ENCODE measurements around the gene RAB11A. TPM values are rescaled to one million over a fixed set of nuclear protein-coding genes. Genes with fewer than 3 reads are reported as not detected.

The RAB11A gene
- total and polyA plus RNA-seq, 9 of the 15 experiments (the other 6 are each of a cell fraction or from before 2014, with no cell fraction given), result 129 to 369 (median 245) TPM

GRCh38 chr15:65914981-65915925 is 46.0 kb downstream of the RAB11A start (continued):
- TF ChIP-seq ATF3 (IDR thresholded peaks at IDR 0.05), result no peak
- TF ChIP-seq ATF3 (CRISPR knock-in tag; conservative IDR thresholded peaks at IDR 0.05), result no peak

GRCh38 chr15:65916041-65916663 is 46.9 kb downstream of the RAB11A start:
- peaks cover 9% of the 10 kb centered on the region for H3K9me1 ChIP-seq (ENCODE audit: control insufficient read depth, insufficient read depth, low read length)
- ATAC-seq (peak; percentile 60), DNase-seq (ENCODE audit: extremely low read depth in 1 of 4, low spot score in 3 of 4) (no peak), FAIRE-seq (peak; percentile 29)
- H4K20me1 ChIP-seq (replicated peaks; ENCODE audit: control insufficient read depth, insufficient read depth, low read length), result no peaks in the 10 kb centered on the region; the same call in none of the 2 replicates
- peaks cover 0 to 7% of the 10 kb centered on the region in 2 experiments; a peak in 2 of 5 replicates for H3K4me1 ChIP-seq (replicated peaks in 1 of 2; ENCODE audit: control insufficient read depth in 2 of 2, insufficient read depth in 2 of 2, low read length in 2 of 2)
- no peaks in the 10 kb centered on the region for H3K27me3 ChIP-seq (ENCODE audit: control insufficient read depth in 2 of 2, insufficient read depth in 2 of 2, low read length in 2 of 2)
- in situ Hi-C loops (cut with MboI) (no loop called here), intact Hi-C loops (cut with micrococcal nuclease) (no loop called here)
- H3K4me3 ChIP-seq, result no peak overlapping the region
- WGBS (ENCODE audit: insufficient coverage, low coverage, missing lambda C conversion rate), result 76% methylated on average over 7 of the region's 7 CpGs
- ChIA-PET CTCF (ENCODE audit: low intra/inter-chr PET ratio) (no interaction called here), POLR2A (interaction anchor here (0.5 to 1.2 kb wide), 3 partner anchors 13 to 280 kb away, joined by 3 read pairs; no protein-coding TSS in a partner anchor)
- no peaks in the 10 kb centered on the region for H3K9me3 ChIP-seq (replicated peaks; ENCODE audit: control insufficient read depth, insufficient read depth, low read depth, low read length)
- H3K4me2 ChIP-seq (ENCODE audit: insufficient read depth, low read length), result no peak overlapping the region
- H3K9ac ChIP-seq (ENCODE audit: insufficient read depth in 1 of 2, low read depth in 2 of 2, low read length in 2 of 2), result 0 out of 4 replicates have a peak overlapping the region, but pooled peaks of 1 of the 2 experiments have one; percentile 20
- H3K27ac ChIP-seq (ENCODE audit: extremely low read depth, low read depth, low read length), result no peak overlapping the region
- BruUV-seq (replicated peaks), result no TSS peak
- no peaks in the 10 kb centered on the region for H3K79me2 ChIP-seq (ENCODE audit: control insufficient read depth, insufficient read depth, low read length)
- H3K36me3 ChIP-seq (ENCODE audit: control insufficient read depth, insufficient read depth, low read length), result peaks cover 8% of the 10 kb centered on the region; the same call in 2 of the 3 replicates
- no peak overlapping the region for H2AFZ ChIP-seq (ENCODE audit: low read depth, low read length)
- TF ChIP-seq E2F3 (CRISPR knock-in tag; IDR thresholded peaks at IDR 0.05) (no peak), NELFE (IDR thresholded peaks at IDR 0.05; ENCODE audit: insufficient read depth, insufficient read length) (no peak), ZBTB12 (CRISPR knock-in tag; IDR thresholded peaks at IDR 0.05) (no peak), MXI1 (IDR thresholded peaks at IDR 0.05; ENCODE audit: low read depth, low read length) (no peak), TEAD2 (tag; IDR thresholded peaks at IDR 0.05) (no peak), CGGBP1 (CRISPR knock-in tag; IDR thresholded peaks at IDR 0.05) (no peak), ZNF449 (CRISPR knock-in tag; IDR thresholded peaks at IDR 0.05) (no peak), TBP (optimal IDR thresholded peaks at IDR 0.05; ENCODE audit: low read depth, low read length) (no peak), RNF219 (CRISPR knock-in tag; IDR thresholded peaks at IDR 0.05) (no peak), PPARD (CRISPR knock-in tag; IDR thresholded peaks at IDR 0.05) (no peak)

Data from K562 (cell line).